Measurements from ENCODE around the gene BCDIN3D. TPM values are rescaled to one million over a fixed set of nuclear protein-coding genes. Genes with fewer than 3 reads are reported as not detected.

The BCDIN3D gene
- polyA plus RNA-seq, 1 of the 3 experiments (the other 2 are of a cell fraction), result 2.3 TPM

DNA sequence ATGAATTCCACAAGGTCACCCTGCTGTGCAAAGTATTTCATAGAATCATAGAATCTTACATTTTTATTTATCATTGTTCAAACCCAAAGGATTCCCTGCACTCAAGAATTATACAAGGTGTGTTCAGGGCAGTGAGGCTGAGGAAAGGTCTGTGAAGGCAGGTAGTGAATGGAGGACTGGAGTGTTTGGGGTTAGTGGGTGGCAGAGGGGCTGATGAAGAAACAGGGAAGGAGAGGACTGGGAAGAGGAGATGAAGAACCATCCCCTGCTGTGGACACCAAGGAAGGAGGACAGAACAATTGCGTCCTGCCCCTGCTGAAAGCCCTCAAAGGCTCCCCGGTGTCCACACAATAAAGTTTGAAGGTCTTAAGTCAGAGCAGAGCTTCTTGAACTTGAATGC lies 10.8 kb upstream of the BCDIN3D start:
- Histone ChIP-seq H3K27me3 (ENCODE audit: insufficient read depth) (peaks cover 21% of the 10 kb centered on the region; the same call in 1 of the 2 replicates), H3K27ac (ENCODE audit: low read depth in 2 of 2, low read length in 1 of 2) (no peak overlapping the region), H3K4me2 (no peak overlapping the region), H4K20me1 (ENCODE audit: insufficient read depth) (no peaks in the 10 kb centered on the region), H3K36me3 (replicated peaks in 1 of 2; ENCODE audit: control insufficient read depth in 1 of 2, insufficient read depth in 2 of 2, low read length in 1 of 2) (no peaks in the 10 kb centered on the region), H3K9me2 (no peaks in the 10 kb centered on the region), H3K4me3 (ENCODE audit: low read depth in 2 of 2, low read length in 1 of 2) (no peak overlapping the region), H3K9ac (no peak overlapping the region), H3K4me1 (ENCODE audit: control insufficient read depth in 1 of 2, insufficient read depth in 2 of 2, low read depth in 1 of 2, low read length in 1 of 2) (no peaks in the 10 kb centered on the region), H3K9me3 (no peaks in the 10 kb centered on the region), H3K79me2 (ENCODE audit: insufficient read depth) (no peaks in the 10 kb centered on the region), H2AFZ (ENCODE audit: low read depth) (no peak overlapping the region), H3F3A (replicated peaks; ENCODE audit: insufficient read depth) (no peaks in the 10 kb centered on the region)
- WGBS (ENCODE audit: low lambda C conversion rate), result 70% methylated on average over 2 of the region's 2 CpGs
- CTCF ChIA-PET, result interaction anchor here (1.3 to 1.4 kb wide), 2 partner anchors 13 to 202 kb away, joined by 4 to 7 read pairs; no protein-coding TSS in a partner anchor
- POLR2A ChIA-PET, result interaction anchor here (1.5 kb wide), 1 partner anchor 11 kb away, joined by 3 read pairs; the partner anchor contains the start of gene BCDIN3D
- no peak for DNase-seq
- TF ChIP-seq, protein P1, sequence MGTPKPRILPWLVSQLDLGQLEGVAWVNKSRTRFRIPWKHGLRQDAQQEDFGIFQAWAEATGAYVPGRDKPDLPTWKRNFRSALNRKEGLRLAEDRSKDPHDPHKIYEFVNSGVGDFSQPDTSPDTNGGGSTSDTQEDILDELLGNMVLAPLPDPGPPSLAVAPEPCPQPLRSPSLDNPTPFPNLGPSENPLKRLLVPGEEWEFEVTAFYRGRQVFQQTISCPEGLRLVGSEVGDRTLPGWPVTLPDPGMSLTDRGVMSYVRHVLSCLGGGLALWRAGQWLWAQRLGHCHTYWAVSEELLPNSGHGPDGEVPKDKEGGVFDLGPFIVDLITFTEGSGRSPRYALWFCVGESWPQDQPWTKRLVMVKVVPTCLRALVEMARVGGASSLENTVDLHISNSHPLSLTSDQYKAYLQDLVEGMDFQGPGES (IDR thresholded peaks at IDR 0.05; ENCODE audit: low read depth, low read length), result no peak
- TF ChIP-seq RXRA (IDR thresholded peaks at IDR 0.05; ENCODE audit: borderline replicate concordance, low read depth), result no peak
- no peak for TF ChIP-seq JUND (IDR thresholded peaks at IDR 0.05)
- TF ChIP-seq MXI1 (IDR thresholded peaks at IDR 0.05; ENCODE audit: low read depth, low read length), result no peak
- no peak for TF ChIP-seq TAF1 (IDR thresholded peaks at IDR 0.05; ENCODE audit: borderline replicate concordance, low read depth, low read length)
- TF ChIP-seq, protein P2, sequence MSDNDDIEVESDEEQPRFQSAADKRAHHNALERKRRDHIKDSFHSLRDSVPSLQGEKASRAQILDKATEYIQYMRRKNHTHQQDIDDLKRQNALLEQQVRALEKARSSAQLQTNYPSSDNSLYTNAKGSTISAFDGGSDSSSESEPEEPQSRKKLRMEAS (IDR thresholded peaks at IDR 0.05; ENCODE audit: low read depth), result no peak
- no peak for TF ChIP-seq RCOR1 (IDR thresholded peaks at IDR 0.05; ENCODE audit: low read length)
- no peak for TF ChIP-seq GATA2 (CRISPR knock-in tag; IDR thresholded peaks at IDR 0.05)
- TF ChIP-seq NRF1 (IDR thresholded peaks at IDR 0.05; ENCODE audit: low read depth, low read length), result no peak
- TF ChIP-seq MEF2A (IDR thresholded peaks at IDR 0.05; ENCODE audit: borderline replicate concordance, low read depth), result no peak
- no peak for TF ChIP-seq ELF1 (IDR thresholded peaks at IDR 0.05)
- no peak for TF ChIP-seq RFX5 (IDR thresholded peaks at IDR 0.05; ENCODE audit: low read length)
- TF ChIP-seq, protein P3, sequence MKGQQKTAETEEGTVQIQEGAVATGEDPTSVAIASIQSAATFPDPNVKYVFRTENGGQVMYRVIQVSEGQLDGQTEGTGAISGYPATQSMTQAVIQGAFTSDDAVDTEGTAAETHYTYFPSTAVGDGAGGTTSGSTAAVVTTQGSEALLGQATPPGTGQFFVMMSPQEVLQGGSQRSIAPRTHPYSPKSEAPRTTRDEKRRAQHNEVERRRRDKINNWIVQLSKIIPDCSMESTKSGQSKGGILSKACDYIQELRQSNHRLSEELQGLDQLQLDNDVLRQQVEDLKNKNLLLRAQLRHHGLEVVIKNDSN (IDR thresholded peaks at IDR 0.05; ENCODE audit: borderline replicate concordance, low read depth), result no peak
- TF ChIP-seq, protein P4, sequence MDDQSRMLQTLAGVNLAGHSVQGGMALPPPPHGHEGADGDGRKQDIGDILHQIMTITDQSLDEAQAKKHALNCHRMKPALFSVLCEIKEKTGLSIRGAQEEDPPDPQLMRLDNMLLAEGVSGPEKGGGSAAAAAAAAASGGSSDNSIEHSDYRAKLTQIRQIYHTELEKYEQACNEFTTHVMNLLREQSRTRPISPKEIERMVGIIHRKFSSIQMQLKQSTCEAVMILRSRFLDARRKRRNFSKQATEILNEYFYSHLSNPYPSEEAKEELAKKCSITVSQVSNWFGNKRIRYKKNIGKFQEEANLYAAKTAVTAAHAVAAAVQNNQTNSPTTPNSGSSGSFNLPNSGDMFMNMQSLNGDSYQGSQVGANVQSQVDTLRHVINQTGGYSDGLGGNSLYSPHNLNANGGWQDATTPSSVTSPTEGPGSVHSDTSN (IDR thresholded peaks at IDR 0.05), result no peak
- no peak for TF ChIP-seq TEAD4 (IDR thresholded peaks at IDR 0.05; ENCODE audit: borderline replicate concordance, insufficient read depth)

DNA sequence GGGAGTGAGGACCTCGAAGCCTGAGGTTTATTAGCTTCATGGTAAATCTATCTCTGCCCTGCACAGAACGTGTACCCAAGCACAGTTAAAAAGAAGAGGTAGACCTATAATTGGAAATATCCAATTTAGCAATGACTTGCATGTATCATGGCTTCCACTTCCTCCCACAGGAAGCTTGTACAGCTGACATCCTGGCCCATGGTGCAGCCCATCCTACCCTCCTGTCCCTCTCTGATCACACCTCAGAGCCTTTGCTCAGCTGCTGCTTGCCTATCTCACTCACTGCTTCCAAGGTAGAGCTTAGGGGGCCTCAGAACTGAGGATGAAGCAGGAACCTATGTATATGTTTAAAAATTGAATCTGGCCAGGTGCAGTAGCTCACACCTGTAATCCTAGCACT lies 4.3 kb upstream of the BCDIN3D start:
- Histone ChIP-seq H4K20me1 (ENCODE audit: insufficient read depth) (no peaks in the 10 kb centered on the region), H3K27ac (ENCODE audit: low read depth in 2 of 2, low read length in 1 of 2) (no peak overlapping the region), H3K4me3 (ENCODE audit: low read depth in 2 of 2, low read length in 1 of 2) (no peak overlapping the region), H3K9ac (no peak overlapping the region), H3K36me3 (replicated peaks in 1 of 2; ENCODE audit: control insufficient read depth in 1 of 2, insufficient read depth in 2 of 2, low read length in 1 of 2) (no peaks in the 10 kb centered on the region), H3K27me3 (ENCODE audit: insufficient read depth) (peaks cover 18% of the 10 kb centered on the region; the same call in 1 of the 2 replicates), H3F3A (replicated peaks; ENCODE audit: insufficient read depth) (peaks cover 17% of the 10 kb centered on the region), H2AFZ (ENCODE audit: low read depth) (no peak overlapping the region), H3K79me2 (ENCODE audit: insufficient read depth) (no peaks in the 10 kb centered on the region), H3K9me2 (no peaks in the 10 kb centered on the region), H3K4me1 (ENCODE audit: control insufficient read depth in 1 of 2, insufficient read depth in 2 of 2, low read depth in 1 of 2, low read length in 1 of 2) (peaks cover 6% of the 10 kb centered on the region in 2 experiments; a peak in 2 of 4 replicates), H3K9me3 (no peaks in the 10 kb centered on the region), H3K4me2 (no peak overlapping the region)
- TF ChIP-seq JUND (IDR thresholded peaks at IDR 0.05) (no peak), EZH2phosphoT487 (IDR thresholded peaks at IDR 0.05; ENCODE audit: borderline replicate concordance, low read depth) (no peak), SIN3A (IDR thresholded peaks at IDR 0.05; ENCODE audit: borderline replicate concordance, low read depth, low read length) (no peak), MEF2A (IDR thresholded peaks at IDR 0.05; ENCODE audit: borderline replicate concordance, low read depth) (no peak), RCOR1 (IDR thresholded peaks at IDR 0.05; ENCODE audit: low read length) (no peak), YY1 (IDR thresholded peaks at IDR 0.05; ENCODE audit: low read depth) (no peak), FOXJ3 (CRISPR knock-in tag; IDR thresholded peaks at IDR 0.05) (no peak), ELF1 (IDR thresholded peaks at IDR 0.05) (no peak), NRF1 (IDR thresholded peaks at IDR 0.05; ENCODE audit: low read depth, low read length) (no peak), TAF1 (IDR thresholded peaks at IDR 0.05; ENCODE audit: borderline replicate concordance, low read depth, low read length) (no peak), TCF12 (IDR thresholded peaks at IDR 0.05) (no peak), EP300 (IDR thresholded peaks at IDR 0.05; ENCODE audit: borderline replicate concordance in 1 of 2, low read depth in 1 of 2, low read length in 1 of 2) (no peak)
- WGBS (ENCODE audit: low lambda C conversion rate), result 11% methylated on average over 2 of the region's 2 CpGs
- ChIA-PET POLR2A (interaction anchor here (0.9 kb wide), 1 partner anchor 105 kb away, joined by 3 read pairs; no protein-coding TSS in a partner anchor), CTCF (interaction anchor here (0.7 to 5.5 kb wide), 5 partner anchors 8 to 20 kb away, joined by 3 to 30 read pairs (median 5); no protein-coding TSS in a partner anchor)
- DNase-seq, result no peak
